ENCODE results near the gene CFAP74.

The CFAP74 gene

GRCh38 chr1:1883092-1883873 is 120.3 kb downstream of the CFAP74 start (continued):
- TF ChIP-seq ZSCAN23 (tag by site-specific recombination; IDR thresholded peaks at IDR 0.05) (no peak), ZBTB44 (tag by site-specific recombination; IDR thresholded peaks at IDR 0.05) (no peak), ZNF114 (tag by site-specific recombination; IDR thresholded peaks at IDR 0.05) (no peak), ZNF660 (tag by site-specific recombination; IDR thresholded peaks at IDR 0.05) (no peak), ZNF175 (tag by site-specific recombination; IDR thresholded peaks at IDR 0.05) (no peak), TCF7L2 (IDR thresholded peaks at IDR 0.05; ENCODE audit: borderline replicate concordance, low read depth, low read length) (peak; percentile 74), ZBTB20 (tag by site-specific recombination; IDR thresholded peaks at IDR 0.05) (no peak), ZNF366 (tag by site-specific recombination; conservative IDR thresholded peaks at IDR 0.05) (0 out of 2 replicates have a peak, but pooled peaks have one; percentile 23), ZBTB17 (tag by site-specific recombination; IDR thresholded peaks at IDR 0.05) (peak; percentile 58), OSR2 (tag by site-specific recombination; IDR thresholded peaks at IDR 0.05) (peak; percentile 94), ZNF157 (tag by site-specific recombination; IDR thresholded peaks at IDR 0.05) (no peak), ZNF202 (tag by site-specific recombination; IDR thresholded peaks at IDR 0.05; ENCODE audit: borderline replicate concordance) (no peak), ZNF561 (tag by site-specific recombination; IDR thresholded peaks at IDR 0.05; ENCODE audit: borderline replicate concordance) (no peak), ZNF341 (tag by site-specific recombination; IDR thresholded peaks at IDR 0.05; ENCODE audit: low read depth) (no peak), ZNF239 (tag by site-specific recombination; IDR thresholded peaks at IDR 0.05) (no peak), PRDM2 (tag by site-specific recombination; IDR thresholded peaks at IDR 0.05; ENCODE audit: borderline replicate concordance) (no peak), ZNF645 (tag by site-specific recombination; IDR thresholded peaks at IDR 0.05) (no peak), HOXD13 (CRISPR knock-in tag; IDR thresholded peaks at IDR 0.05; ENCODE audit: borderline replicate concordance) (no peak), ZNF571 (tag by site-specific recombination; IDR thresholded peaks at IDR 0.05) (no peak), KLF17 (tag by site-specific recombination; IDR thresholded peaks at IDR 0.05) (no peak), BCL11A (tag by site-specific recombination; IDR thresholded peaks at IDR 0.05; ENCODE audit: low read depth) (no peak), RBAK (tag by site-specific recombination; IDR thresholded peaks at IDR 0.05) (no peak), AEBP2 (tag by site-specific recombination; IDR thresholded peaks at IDR 0.05; ENCODE audit: borderline replicate concordance) (no peak), ZNF248 (tag by site-specific recombination; IDR thresholded peaks at IDR 0.05) (no peak)
